Aorta (tissue), 5 donors: ENCODE data around the gene STC2. TPM values are rescaled to one million over a fixed set of nuclear protein-coding genes. Genes with fewer than 3 reads are reported as not detected.

ENCODE experiments used
- ATAC-seq: fragments of 200-7000 bp; cut with Tn5 transposase; one replicate; pipeline ENCODE4 v1.9.1; 2022; ENCODE audit warnings: moderate library complexity; ENCODE audit not compliant: low FRiP score
- DNase-seq, 2 donors: peaks; one replicate each; pipeline ENCODE4 v3.0.0-alpha.2; 2020
- H3K27ac ChIP-seq, 2 donors: one replicate each; pipeline ENCODE4 v1.5.1; 2013; ENCODE audit warnings: low read length in 2 of 2, mild to moderate bottlenecking in 2 of 2, moderate library complexity in 2 of 2, control low read depth in 1 of 2, inconsistent platforms in 1 of 2, low read depth in 1 of 2
- H3K27me3 ChIP-seq, 2 donors: one replicate each; pipeline ENCODE4 v1.6.1; 2013; ENCODE audit warnings: control low read depth in 1 of 2, low read length in 1 of 2, mild to moderate bottlenecking in 1 of 2, moderate library complexity in 1 of 2; ENCODE audit not compliant: insufficient read depth in 2 of 2, control insufficient read depth in 1 of 2
- H3K36me3 ChIP-seq, 2 donors: one replicate each; pipeline ENCODE4 v1.6.1; 2013; ENCODE audit warnings: control low read depth in 1 of 2, low read length in 1 of 2, mild to moderate bottlenecking in 1 of 2; ENCODE audit not compliant: insufficient read depth in 2 of 2, control insufficient read depth in 1 of 2
- H3K4me1 ChIP-seq, 2 donors: one replicate each; pipeline ENCODE4 v1.6.1; 2013; ENCODE audit warnings: low read length in 2 of 2, control low read depth in 1 of 2, mild to moderate bottlenecking in 1 of 2, moderate library complexity in 1 of 2; ENCODE audit not compliant: insufficient read depth in 2 of 2, control insufficient read depth in 1 of 2
- H3K4me3 ChIP-seq, 2 donors: one replicate each; pipeline ENCODE4 v1.5.1; 2013; ENCODE audit warnings: low read length in 2 of 2, control low read depth in 1 of 2, mild to moderate bottlenecking in 1 of 2
- H3K9me3 ChIP-seq: one replicate; pipeline ENCODE4 v1.6.1; 2013; ENCODE audit warnings: mild to moderate bottlenecking, low read length; ENCODE audit not compliant: control insufficient read depth
- WGBS, 2 donors: extraction: QIAGEN DNeasy Blood & Tissue Kit; methylation state at CpG; one replicate each; pipeline ENCODE4 v1.1.7; 2013; 5-methylcytosine and 5-hydroxymethylcytosine counted together
- intact Hi-C, 2 donors: fragments of 100-400 bp; cut with DNase I; formaldehyde crosslinking; loops; one replicate each; pipeline versions ENCODE4 v1.14.2 to v1.15.0; 2022
- polyA plus RNA-seq, 2 donors: library from polyadenylated mRNA; stranded (reverse); fragments of 200-250 nt; gene quantifications; one replicate each; pipeline ENCODE4 v1.2.3, GENCODE V29; 2013
- total RNA-seq, 2 donors: library from RNA; stranded (reverse); fragmentation: NEBNext Ultra II Directional; extraction: Animal tissue kit (Norgen Biotek cat#: 25700); gene quantifications; one replicate each; pipeline ENCODE4 v1.2.1, GENCODE V29; 2021
- donor health status: healthy with polysubstance abuse.
- donor health status: Bipolar disorder and iron deficiency.
- donor health status: DM: no; HTN: no; CAD: no.
- donor health status: DM: no; HTN: no; CAD: no.
- donor health status: DM: yes; HTN: yes; CAD: no.

The STC2 gene
- total and polyA plus RNA-seq, 4 donors = 0.03 to 7.9 (median 2.8) TPM

GRCh38 chr5:173295796-173296195 lies 32.4 kb downstream of the STC2 start:
- Histone ChIP-seq H3K27me3 (no peaks in the 10 kb centered on the region), H3K4me1 (no peaks in the 10 kb centered on the region), H3K4me3 (no peak overlapping the region), H3K27ac (no peak overlapping the region), H3K36me3 (no peaks in the 10 kb centered on the region), H3K9me3 (no peaks in the 10 kb centered on the region)
- DNase-seq (peak in 1 of 2 donors; percentile 3), ATAC-seq (no peak)
- 87 to 95% methylated on average over 1 of the region's 1 CpG for WGBS, 2 donors
- intact Hi-C loops = loop anchor here in 1 of 2 donors (2.0 kb wide), 1 partner anchor 277 kb away; no protein-coding TSS in a partner anchor

- H3K4me3 ChIP-seq = no peak overlapping the region
- no peaks in the 10 kb centered on the region for H3K4me1 ChIP-seq
- H3K36me3 ChIP-seq = no peaks in the 10 kb centered on the region
- no peak overlapping the region for H3K27ac ChIP-seq
- intact Hi-C loops = loop anchor here (1.0 to 2.0 kb wide), 3 partner anchors 36 to 278 kb away; no protein-coding TSS in a partner anchor
- no peaks in the 10 kb centered on the region for H3K9me3 ChIP-seq
- ATAC-seq (no peak), DNase-seq (peak in 1 of 2 donors; percentile 55)
- 66 to 71% methylated on average over 10 of the region's 10 CpGs for WGBS, 2 donors
- H3K27me3 ChIP-seq = no peaks in the 10 kb centered on the region
Measured at GRCh38 chr5:173294673-173295320, 33.4 kb downstream of the STC2 start.

GRCh38 chr5:173293817-173294672 lies 34.2 kb downstream of the STC2 start:
- no peak overlapping the region for H3K4me3 ChIP-seq
- peak; percentile 81 to 92 for DNase-seq
- intact Hi-C loops = loop anchor here (1.0 to 2.0 kb wide), 3 partner anchors 36 to 279 kb away; no protein-coding TSS in a partner anchor

GRCh38 chr5:173291722-173292658 lies 36.2 kb downstream of the STC2 start:
- Histone ChIP-seq H3K9me3 (no peaks in the 10 kb centered on the region), H3K36me3 (no peaks in the 10 kb centered on the region), H3K27me3 (no peaks in the 10 kb centered on the region), H3K4me3 (no peak overlapping the region), H3K4me1 (no peaks in the 10 kb centered on the region), H3K27ac (no peak overlapping the region)
- intact Hi-C loops = loop anchor here in 1 of 2 donors (2.0 kb wide), 1 partner anchor 281 kb away; no protein-coding TSS in a partner anchor
- ATAC-seq (no peak), DNase-seq (peak in 1 of 2 donors; percentile 27)
- 86 to 91% methylated on average over 9 of the region's 9 CpGs for WGBS, 2 donors

More at GRCh38 chr5:173293817-173294672, 34.2 kb downstream of the STC2 start:
- ATAC-seq = peak; percentile 86
- 15 to 17% methylated on average over 37 of the region's 37 CpGs for WGBS, 2 donors
- no peaks in the 10 kb centered on the region for H3K9me3 ChIP-seq
- no peaks in the 10 kb centered on the region for H3K4me1 ChIP-seq
- H3K27me3 ChIP-seq = no peaks in the 10 kb centered on the region
- no peaks in the 10 kb centered on the region for H3K36me3 ChIP-seq
- no peak overlapping the region for H3K27ac ChIP-seq

- no peak for DNase-seq
- no peak for ATAC-seq
Measured at GRCh38 chr5:173290477-173291131, 37.6 kb downstream of the STC2 start.

GRCh38 chr5:173289372-173289771 lies 38.8 kb downstream of the STC2 start:
- H3K9me3 ChIP-seq = no peaks in the 10 kb centered on the region
- DNase-seq = no peak
- ATAC-seq = no peak
- WGBS, 2 donors = 65 to 83% methylated on average over 3 of the region's 3 CpGs
- H3K4me3 ChIP-seq = no peak overlapping the region
- H3K27me3 ChIP-seq = no peaks in the 10 kb centered on the region
- intact Hi-C loops = loop anchor here (10.0 kb wide), 3 partner anchors 305 to 585 kb away; partner anchors contain the start of gene ATP6V0E1 (in 1 of the 2)
- H3K36me3 ChIP-seq = no peaks in the 10 kb centered on the region
- H3K27ac ChIP-seq = no peak overlapping the region
- H3K4me1 ChIP-seq = no peaks in the 10 kb centered on the region

More at GRCh38 chr5:173290477-173291131, 37.6 kb downstream of the STC2 start:
- WGBS, 2 donors = 21 to 33% methylated on average over 12 of the region's 12 CpGs
- intact Hi-C loops = no loop called here
- Histone ChIP-seq H3K4me3 (no peak overlapping the region), H3K27me3 (no peaks in the 10 kb centered on the region), H3K27ac (no peak overlapping the region), H3K36me3 (no peaks in the 10 kb centered on the region), H3K4me1 (no peaks in the 10 kb centered on the region), H3K9me3 (no peaks in the 10 kb centered on the region)

- no peak overlapping the region for H3K4me3 ChIP-seq
- ATAC-seq = no peak
- no peak for DNase-seq
- no peak overlapping the region for H3K27ac ChIP-seq
- H3K36me3 ChIP-seq = no peaks in the 10 kb centered on the region
- WGBS, 2 donors = 90 to 96% methylated on average over 4 of the region's 4 CpGs
- H3K9me3 ChIP-seq = no peaks in the 10 kb centered on the region
- no peaks in the 10 kb centered on the region for H3K27me3 ChIP-seq
- no peaks in the 10 kb centered on the region for H3K4me1 ChIP-seq
- intact Hi-C loops = loop anchor here (10.0 kb wide), 3 partner anchors 304 to 584 kb away; partner anchors contain the start of gene ATP6V0E1 (in 1 of the 2)
Measured at GRCh38 chr5:173288632-173289031, 39.6 kb downstream of the STC2 start.
